ENCODE results near the gene SAPCD1.

DNA sequence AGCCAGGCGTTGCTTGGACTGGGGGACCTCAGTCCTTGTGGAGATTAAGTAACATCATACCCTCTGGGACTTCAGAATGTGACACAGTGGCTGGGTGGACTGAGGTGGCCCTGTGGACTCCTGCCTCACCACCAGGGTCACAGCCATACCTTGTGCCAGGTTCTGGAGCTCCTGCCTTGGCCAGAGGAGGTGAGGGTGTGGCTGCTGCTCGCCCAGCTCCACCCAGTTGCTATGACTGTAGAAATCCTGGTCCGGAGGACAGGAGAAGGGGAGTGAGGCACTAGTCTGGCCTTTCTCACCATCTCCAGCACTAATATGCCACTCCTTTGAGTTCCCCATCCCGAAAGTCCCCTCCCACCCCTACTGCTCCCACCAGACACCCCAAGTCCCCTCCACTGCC is 12.7 kb downstream of the SAPCD1 start:
- no peak for TF ChIP-seq BHLHE40 (IDR thresholded peaks at IDR 0.05; ENCODE audit: borderline replicate concordance)
- no peak for TF ChIP-seq ZNF384 (IDR thresholded peaks at IDR 0.05)
- no peak for TF ChIP-seq HDGF (IDR thresholded peaks at IDR 0.05; ENCODE audit: borderline replicate concordance)
